GM23338 (cell line): ENCODE results near the gene CASP10. TPM values are rescaled to one million over a fixed set of nuclear protein-coding genes. Genes with fewer than 3 reads are reported as not detected.

Experiments used
- ATAC-seq: fragments of 200-7000 bp; cut with Tn5 transposase; 3 replicates; pipeline ENCODE4 v1.9.1; 2020
- DNase-seq: peaks from one replicate; pipeline ENCODE4 v3.0.0-alpha.2; 2015; ENCODE audit warnings: low spot score
- H2AFZ ChIP-seq: fragments of 200-600 bp; sonication (generic); 2 replicates; pipeline ENCODE4 v1.8.0; 2016; ENCODE audit warnings: antibody characterized with exemption, mild to moderate bottlenecking, moderate library complexity
- H3F3A ChIP-seq: fragments of 200-600 bp; sonication (generic); replicated peaks from 2 replicates; pipeline ENCODE4 v1.8.0; 2017; ENCODE audit warnings: antibody characterized with exemption, mixed run types, low read depth
- H3K27ac ChIP-seq: fragments of 200-600 bp; sonication (generic); 2 replicates; pipeline ENCODE4 v1.6.1; 2016; ENCODE audit warnings: low read depth
- H3K27me3 ChIP-seq: fragments of 200-600 bp; sonication (generic); 2 replicates; pipeline ENCODE4 v1.8.0; 2016; ENCODE audit warnings: mild to moderate bottlenecking, mixed run types, moderate library complexity; ENCODE audit not compliant: insufficient read depth
- H3K36me3 ChIP-seq: fragments of 200-600 bp; sonication (generic); 2 replicates; pipeline ENCODE4 v1.8.0; 2016; ENCODE audit warnings: mild to moderate bottlenecking; ENCODE audit not compliant: insufficient read depth
- H3K4me1 ChIP-seq: fragments of 200-600 bp; sonication (generic); 2 replicates; pipeline ENCODE4 v1.8.0; 2016; ENCODE audit warnings: mild to moderate bottlenecking, moderate library complexity; ENCODE audit not compliant: insufficient read depth
- H3K4me2 ChIP-seq: fragments of 200-600 bp; sonication (generic); 2 replicates; pipeline ENCODE4 v1.7.1; 2017; ENCODE audit warnings: mixed run types
- H3K4me3 ChIP-seq: fragments of 200-600 bp; sonication (generic); 2 replicates; pipeline ENCODE4 v1.6.1; 2016; ENCODE audit warnings: mixed run types
- H3K79me2 ChIP-seq: fragments of 200-600 bp; sonication (generic); replicated peaks from 2 replicates; pipeline ENCODE4 v1.8.0; 2017; ENCODE audit warnings: mild to moderate bottlenecking; ENCODE audit not compliant: insufficient read depth
- H3K9me2 ChIP-seq: fragments of 200-600 bp; sonication (generic); 2 replicates; pipeline ENCODE4 v1.8.0; 2017; ENCODE audit not compliant: insufficient read depth
- H4K20me1 ChIP-seq: fragments of 200-600 bp; sonication (generic); replicated peaks from 2 replicates; pipeline ENCODE4 v1.8.0; 2017; ENCODE audit warnings: mild to moderate bottlenecking; ENCODE audit not compliant: insufficient read depth
- H3K27ac Mint-ChIP-seq: 2 replicates; pipeline ENCODE4 v1.8.0; 2020; ENCODE audit warnings: inconsistent platforms, mild to moderate bottlenecking, moderate library complexity, mixed read lengths
- H3K27me3 Mint-ChIP-seq: 3 replicates; pipeline ENCODE4 v1.8.0; 2022; ENCODE audit warnings: low read depth, mild to moderate bottlenecking, moderate library complexity, mixed read lengths, inconsistent platforms; ENCODE audit not compliant: insufficient read depth, poor library complexity
- H3K36me3 Mint-ChIP-seq: 3 replicates; pipeline ENCODE4 v1.8.0; 2021; ENCODE audit warnings: low read depth, mild to moderate bottlenecking, inconsistent platforms, moderate library complexity, mixed read lengths
- H3K4me1 Mint-ChIP-seq: 3 replicates; pipeline ENCODE4 v1.8.0; 2020; ENCODE audit warnings: mild to moderate bottlenecking, inconsistent platforms, mixed read lengths
- H3K4me3 Mint-ChIP-seq: 3 replicates; pipeline ENCODE4 v1.8.0; 2021; ENCODE audit warnings: moderate library complexity, mild to moderate bottlenecking, inconsistent platforms, mixed read lengths
- H3K9me3 Mint-ChIP-seq: 3 replicates; pipeline ENCODE4 v1.8.0; 2020; ENCODE audit warnings: moderate library complexity, mild to moderate bottlenecking, inconsistent platforms, mixed read lengths
- CREB1 ChIP-seq: fragments of 250-450 bp; sonication (Bioruptor Pico); IDR thresholded peaks from 2 replicates; pipeline ENCODE4 v1.5.0; 2020; ENCODE audit warnings: low read depth, mild to moderate bottlenecking, moderate library complexity
- EZH2 ChIP-seq: fragments of 200-600 bp; sonication (generic); IDR thresholded peaks from one replicate; pipeline ENCODE4 v1.8.0; 2017; ENCODE audit warnings: antibody characterized with exemption, mild to moderate bottlenecking, low read depth; ENCODE audit not compliant: unreplicated experiment
- EZH2phosphoT487 ChIP-seq: fragments of 200-600 bp; sonication (generic); IDR thresholded peaks from one replicate; pipeline ENCODE4 v1.8.1; 2018; ENCODE audit warnings: antibody characterized with exemption; ENCODE audit not compliant: unreplicated experiment
- JUNB ChIP-seq: IDR thresholded peaks from one replicate; pipeline ENCODE4 v1.6.1; 2016; ENCODE audit warnings: antibody characterized with exemption; ENCODE audit not compliant: unreplicated experiment
- NANOG ChIP-seq: IDR thresholded peaks from 2 replicates; pipeline ENCODE4 v1.6.1; 2016; ENCODE audit warnings: antibody characterized with exemption, borderline replicate concordance
- ZNF114 ChIP-seq: fragments of 250-450 bp; sonication (Bioruptor Pico); IDR thresholded peaks from 2 replicates; pipeline ENCODE4 v1.5.0; 2020; ENCODE audit warnings: mild to moderate bottlenecking, moderate library complexity
- ZNF331 ChIP-seq: fragments of 250-450 bp; sonication (Bioruptor Pico); IDR thresholded peaks from 2 replicates; pipeline ENCODE4 v1.5.0; 2020; ENCODE audit warnings: low read depth, mild to moderate bottlenecking, moderate library complexity
- polyA plus RNA-seq: library from polyadenylated mRNA; unstranded; fragments of >200 nt; fragmentation: Nextera tagmentation; extraction: Ambion mirVana; gene quantifications from 2 replicates; pipeline ENCODE4 v1.2.1, GENCODE V29; 2016
- total RNA-seq: library from RNA; depleted of rRNA; stranded (reverse); fragments of >200 nt; shearing (Covaris generic); gene quantifications from 2 replicates; pipeline ENCODE4 v1.2.3, GENCODE V29; 2014
- TF ChIP-seq, protein P1 (sequence below), 2 experiments: fragments of 200-600 bp in 1 of 2; sonication (generic) in 1 of 2; conservative IDR thresholded peaks; 2 replicates each; pipeline versions ENCODE4 v1.5.1 to v1.6.1; 2016 to 2017; ENCODE audit warnings: antibody characterized with exemption in 2 of 2, low read depth in 2 of 2, mild to moderate bottlenecking in 2 of 2, moderate library complexity in 1 of 2
- TF ChIP-seq, protein P2 (sequence below): fragments of 250-450 bp; sonication (Bioruptor Pico); IDR thresholded peaks from 2 replicates; pipeline ENCODE4 v1.5.0; 2020; ENCODE audit warnings: mild to moderate bottlenecking, moderate library complexity
- TF ChIP-seq, protein P3 (sequence below): IDR thresholded peaks from one replicate; pipeline ENCODE4 v1.6.1; 2018; ENCODE audit warnings: antibody characterized with exemption; ENCODE audit not compliant: unreplicated experiment

Gene CASP10
- total and polyA plus RNA-seq, 2 experiments from 2014 or later = 1.9 to 3.5 TPM

DNA sequence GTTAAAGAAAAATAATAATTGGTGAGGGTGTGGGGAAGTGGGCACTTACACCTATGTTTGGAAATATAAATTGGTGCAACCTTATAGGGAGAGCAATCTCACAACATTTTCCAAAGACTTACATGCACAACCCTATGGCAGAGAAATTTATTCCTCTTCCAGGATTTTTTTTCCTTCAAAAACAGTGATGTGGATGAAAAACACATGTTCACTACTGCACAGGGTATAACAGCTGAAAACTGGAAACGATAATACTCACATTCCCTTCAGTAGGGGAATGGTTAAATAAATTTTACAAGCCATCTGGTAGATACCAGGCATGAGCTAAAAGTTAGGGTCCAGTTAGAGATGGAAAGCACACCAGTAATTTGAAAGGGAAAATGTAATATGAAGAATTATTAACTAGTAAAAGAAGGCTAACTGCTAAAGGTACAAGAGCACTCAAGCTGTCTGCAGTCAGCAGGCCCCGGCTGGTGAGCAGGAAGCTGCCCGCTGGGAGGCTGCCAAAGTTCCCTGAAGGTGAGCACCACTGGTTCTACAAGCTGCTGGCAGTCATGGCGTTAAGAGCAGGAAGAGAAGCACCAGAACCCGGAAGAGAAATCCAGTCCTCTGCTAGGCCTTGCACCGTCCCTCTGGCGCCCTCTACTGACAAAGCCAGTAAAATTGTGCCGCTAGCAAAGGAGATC, 49.0 kb downstream of the CASP10 start:
- peak; percentile 82 for ATAC-seq
- Histone ChIP-seq H3K79me2 (no peaks in the 10 kb centered on the region), H3F3A (no peaks in the 10 kb centered on the region), H3K4me1 (no peaks in the 10 kb centered on the region), H3K4me2 (no peak overlapping the region), H3K27me3 (no peaks in the 10 kb centered on the region), H3K27ac (no peak overlapping the region), H4K20me1 (no peaks in the 10 kb centered on the region), H3K9me2 (no peaks in the 10 kb centered on the region), H3K4me3 (no peak overlapping the region), H2AFZ (peak overlapping the region; percentile 75; the same call in 1 of the 2 replicates), H3K36me3 (no peaks in the 10 kb centered on the region)
- Mint-ChIP-seq H3K4me1 (peaks cover 12% of the 10 kb centered on the region), H3K36me3 (no peaks in the 10 kb centered on the region), H3K27me3 (peaks cover 4% of the 10 kb centered on the region), H3K27ac (peak overlapping the region; percentile 17; the same call in 1 of the 2 replicates), H3K4me3 (no peak overlapping the region), H3K9me3 (no peaks in the 10 kb centered on the region; the same call in 2 of the 3 replicates)
- peak; percentile 53; the same call in 1 of the 2 replicates for TF ChIP-seq CREB1 (CRISPR knock-in tag)
- TF ChIP-seq, protein P1, sequence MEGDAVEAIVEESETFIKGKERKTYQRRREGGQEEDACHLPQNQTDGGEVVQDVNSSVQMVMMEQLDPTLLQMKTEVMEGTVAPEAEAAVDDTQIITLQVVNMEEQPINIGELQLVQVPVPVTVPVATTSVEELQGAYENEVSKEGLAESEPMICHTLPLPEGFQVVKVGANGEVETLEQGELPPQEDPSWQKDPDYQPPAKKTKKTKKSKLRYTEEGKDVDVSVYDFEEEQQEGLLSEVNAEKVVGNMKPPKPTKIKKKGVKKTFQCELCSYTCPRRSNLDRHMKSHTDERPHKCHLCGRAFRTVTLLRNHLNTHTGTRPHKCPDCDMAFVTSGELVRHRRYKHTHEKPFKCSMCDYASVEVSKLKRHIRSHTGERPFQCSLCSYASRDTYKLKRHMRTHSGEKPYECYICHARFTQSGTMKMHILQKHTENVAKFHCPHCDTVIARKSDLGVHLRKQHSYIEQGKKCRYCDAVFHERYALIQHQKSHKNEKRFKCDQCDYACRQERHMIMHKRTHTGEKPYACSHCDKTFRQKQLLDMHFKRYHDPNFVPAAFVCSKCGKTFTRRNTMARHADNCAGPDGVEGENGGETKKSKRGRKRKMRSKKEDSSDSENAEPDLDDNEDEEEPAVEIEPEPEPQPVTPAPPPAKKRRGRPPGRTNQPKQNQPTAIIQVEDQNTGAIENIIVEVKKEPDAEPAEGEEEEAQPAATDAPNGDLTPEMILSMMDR (conservative IDR thresholded peaks at IDR 0.05; ENCODE audit: low read depth in 2 of 2) = peak; percentile 93 to 98
- peak; percentile 94 for TF ChIP-seq ZNF114 (CRISPR knock-in tag)
- no peak for TF ChIP-seq JUNB
- TF ChIP-seq, protein P2, sequence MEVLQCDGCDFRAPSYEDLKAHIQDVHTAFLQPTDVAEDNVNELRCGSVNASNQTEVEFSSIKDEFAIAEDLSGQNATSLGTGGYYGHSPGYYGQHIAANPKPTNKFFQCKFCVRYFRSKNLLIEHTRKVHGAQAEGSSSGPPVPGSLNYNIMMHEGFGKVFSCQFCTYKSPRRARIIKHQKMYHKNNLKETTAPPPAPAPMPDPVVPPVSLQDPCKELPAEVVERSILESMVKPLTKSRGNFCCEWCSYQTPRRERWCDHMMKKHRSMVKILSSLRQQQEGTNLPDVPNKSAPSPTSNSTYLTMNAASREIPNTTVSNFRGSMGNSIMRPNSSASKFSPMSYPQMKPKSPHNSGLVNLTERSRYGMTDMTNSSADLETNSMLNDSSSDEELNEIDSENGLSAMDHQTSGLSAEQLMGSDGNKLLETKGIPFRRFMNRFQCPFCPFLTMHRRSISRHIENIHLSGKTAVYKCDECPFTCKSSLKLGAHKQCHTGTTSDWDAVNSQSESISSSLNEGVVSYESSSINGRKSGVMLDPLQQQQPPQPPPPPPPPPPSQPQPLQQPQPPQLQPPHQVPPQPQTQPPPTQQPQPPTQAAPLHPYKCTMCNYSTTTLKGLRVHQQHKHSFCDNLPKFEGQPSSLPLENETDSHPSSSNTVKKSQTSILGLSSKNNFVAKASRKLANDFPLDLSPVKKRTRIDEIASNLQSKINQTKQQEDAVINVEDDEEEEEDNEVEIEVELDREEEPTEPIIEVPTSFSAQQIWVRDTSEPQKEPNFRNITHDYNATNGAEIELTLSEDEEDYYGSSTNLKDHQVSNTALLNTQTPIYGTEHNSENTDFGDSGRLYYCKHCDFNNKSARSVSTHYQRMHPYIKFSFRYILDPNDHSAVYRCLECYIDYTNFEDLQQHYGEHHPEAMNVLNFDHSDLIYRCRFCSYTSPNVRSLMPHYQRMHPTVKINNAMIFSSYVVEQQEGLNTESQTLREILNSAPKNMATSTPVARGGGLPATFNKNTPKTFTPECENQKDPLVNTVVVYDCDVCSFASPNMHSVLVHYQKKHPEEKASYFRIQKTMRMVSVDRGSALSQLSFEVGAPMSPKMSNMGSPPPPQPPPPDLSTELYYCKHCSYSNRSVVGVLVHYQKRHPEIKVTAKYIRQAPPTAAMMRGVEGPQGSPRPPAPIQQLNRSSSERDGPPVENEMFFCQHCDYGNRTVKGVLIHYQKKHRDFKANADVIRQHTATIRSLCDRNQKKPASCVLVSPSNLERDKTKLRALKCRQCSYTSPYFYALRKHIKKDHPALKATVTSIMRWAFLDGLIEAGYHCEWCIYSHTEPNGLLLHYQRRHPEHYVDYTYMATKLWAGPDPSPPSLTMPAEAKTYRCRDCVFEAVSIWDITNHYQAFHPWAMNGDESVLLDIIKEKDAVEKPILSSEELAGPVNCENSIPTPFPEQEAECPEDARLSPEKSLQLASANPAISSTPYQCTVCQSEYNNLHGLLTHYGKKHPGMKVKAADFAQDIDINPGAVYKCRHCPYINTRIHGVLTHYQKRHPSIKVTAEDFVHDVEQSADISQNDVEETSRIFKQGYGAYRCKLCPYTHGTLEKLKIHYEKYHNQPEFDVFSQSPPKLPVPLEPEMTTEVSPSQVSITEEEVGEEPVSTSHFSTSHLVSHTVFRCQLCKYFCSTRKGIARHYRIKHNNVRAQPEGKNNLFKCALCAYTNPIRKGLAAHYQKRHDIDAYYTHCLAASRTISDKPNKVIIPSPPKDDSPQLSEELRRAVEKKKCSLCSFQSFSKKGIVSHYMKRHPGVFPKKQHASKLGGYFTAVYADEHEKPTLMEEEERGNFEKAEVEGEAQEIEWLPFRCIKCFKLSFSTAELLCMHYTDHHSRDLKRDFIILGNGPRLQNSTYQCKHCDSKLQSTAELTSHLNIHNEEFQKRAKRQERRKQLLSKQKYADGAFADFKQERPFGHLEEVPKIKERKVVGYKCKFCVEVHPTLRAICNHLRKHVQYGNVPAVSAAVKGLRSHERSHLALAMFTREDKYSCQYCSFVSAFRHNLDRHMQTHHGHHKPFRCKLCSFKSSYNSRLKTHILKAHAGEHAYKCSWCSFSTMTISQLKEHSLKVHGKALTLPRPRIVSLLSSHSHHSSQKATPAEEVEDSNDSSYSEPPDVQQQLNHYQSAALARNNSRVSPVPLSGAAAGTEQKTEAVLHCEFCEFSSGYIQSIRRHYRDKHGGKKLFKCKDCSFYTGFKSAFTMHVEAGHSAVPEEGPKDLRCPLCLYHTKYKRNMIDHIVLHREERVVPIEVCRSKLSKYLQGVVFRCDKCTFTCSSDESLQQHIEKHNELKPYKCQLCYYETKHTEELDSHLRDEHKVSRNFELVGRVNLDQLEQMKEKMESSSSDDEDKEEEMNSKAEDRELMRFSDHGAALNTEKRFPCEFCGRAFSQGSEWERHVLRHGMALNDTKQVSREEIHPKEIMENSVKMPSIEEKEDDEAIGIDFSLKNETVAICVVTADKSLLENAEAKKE = peak; percentile 99
- no peak for TF ChIP-seq EZH2
- TF ChIP-seq NANOG = no peak
- peak; percentile 33; the same call in 1 of the 2 replicates for TF ChIP-seq ZNF331 (CRISPR knock-in tag)
- TF ChIP-seq, protein P3, sequence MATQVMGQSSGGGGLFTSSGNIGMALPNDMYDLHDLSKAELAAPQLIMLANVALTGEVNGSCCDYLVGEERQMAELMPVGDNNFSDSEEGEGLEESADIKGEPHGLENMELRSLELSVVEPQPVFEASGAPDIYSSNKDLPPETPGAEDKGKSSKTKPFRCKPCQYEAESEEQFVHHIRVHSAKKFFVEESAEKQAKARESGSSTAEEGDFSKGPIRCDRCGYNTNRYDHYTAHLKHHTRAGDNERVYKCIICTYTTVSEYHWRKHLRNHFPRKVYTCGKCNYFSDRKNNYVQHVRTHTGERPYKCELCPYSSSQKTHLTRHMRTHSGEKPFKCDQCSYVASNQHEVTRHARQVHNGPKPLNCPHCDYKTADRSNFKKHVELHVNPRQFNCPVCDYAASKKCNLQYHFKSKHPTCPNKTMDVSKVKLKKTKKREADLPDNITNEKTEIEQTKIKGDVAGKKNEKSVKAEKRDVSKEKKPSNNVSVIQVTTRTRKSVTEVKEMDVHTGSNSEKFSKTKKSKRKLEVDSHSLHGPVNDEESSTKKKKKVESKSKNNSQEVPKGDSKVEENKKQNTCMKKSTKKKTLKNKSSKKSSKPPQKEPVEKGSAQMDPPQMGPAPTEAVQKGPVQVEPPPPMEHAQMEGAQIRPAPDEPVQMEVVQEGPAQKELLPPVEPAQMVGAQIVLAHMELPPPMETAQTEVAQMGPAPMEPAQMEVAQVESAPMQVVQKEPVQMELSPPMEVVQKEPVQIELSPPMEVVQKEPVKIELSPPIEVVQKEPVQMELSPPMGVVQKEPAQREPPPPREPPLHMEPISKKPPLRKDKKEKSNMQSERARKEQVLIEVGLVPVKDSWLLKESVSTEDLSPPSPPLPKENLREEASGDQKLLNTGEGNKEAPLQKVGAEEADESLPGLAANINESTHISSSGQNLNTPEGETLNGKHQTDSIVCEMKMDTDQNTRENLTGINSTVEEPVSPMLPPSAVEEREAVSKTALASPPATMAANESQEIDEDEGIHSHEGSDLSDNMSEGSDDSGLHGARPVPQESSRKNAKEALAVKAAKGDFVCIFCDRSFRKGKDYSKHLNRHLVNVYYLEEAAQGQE = no peak
- no peak for TF ChIP-seq EZH2phosphoT487
- peak; percentile 97 for DNase-seq
